Transverse colon (tissue), 4 donors: Measurements from ENCODE around the gene PADI6. TPM values are rescaled to one million over a fixed set of nuclear protein-coding genes. Genes with fewer than 3 reads are reported as not detected.

Source experiments
- DNase-seq: peaks from one replicate; pipeline ENCODE4 v3.0.0-alpha.2; 2019
- H3K27ac ChIP-seq, 4 donors: fragments of 200-600 bp; sonication (generic); 2 replicates each; pipeline ENCODE4 v1.5.1; 2016 to 2018; ENCODE audit warnings: inconsistent platforms in 4 of 4
- H3K27me3 ChIP-seq: fragments of 200-600 bp; sonication (generic); 2 replicates; pipeline ENCODE4 v1.5.1; 2017; ENCODE audit warnings: inconsistent platforms
- H3K36me3 ChIP-seq, 4 donors: fragments of 200-600 bp; sonication (generic); 2 replicates each; pipeline ENCODE4 v1.5.1; 2017 to 2019; ENCODE audit warnings: inconsistent platforms in 4 of 4
- H3K4me1 ChIP-seq, 4 donors: fragments of 200-600 bp; sonication (generic); 2 replicates each; pipeline ENCODE4 v1.5.1; 2017 to 2020; ENCODE audit warnings: inconsistent platforms in 4 of 4
- H3K4me3 ChIP-seq, 4 donors: fragments of 200-600 bp; sonication (generic); 1 replicate in 1 of 4; 2 replicates in 3 of 4; pipeline versions ENCODE4 v1.5.1 to v1.6.1; 2017 to 2019; ENCODE audit warnings: inconsistent platforms in 4 of 4
- H3K9me3 ChIP-seq, 2 donors: fragments of 200-600 bp; sonication (generic); 2 replicates each; pipeline ENCODE4 v1.5.1; 2017 to 2019; ENCODE audit warnings: inconsistent platforms in 2 of 2
- CTCF ChIP-seq, 5 experiments: fragments of 200-600 bp in 3 of 5; fragments of 450-650 bp in 2 of 5; sonication (generic) in 3 of 5; IDR thresholded peaks; 1 replicate in 2 of 5; 2 replicates in 3 of 5; pipeline ENCODE4 v1.5.1; 2016 to 2017; ENCODE audit warnings: antibody characterized with exemption in 5 of 5, inconsistent platforms in 3 of 5, mild to moderate bottlenecking in 2 of 5, moderate library complexity in 1 of 5
- EP300 ChIP-seq: sonication (generic); formaldehyde crosslinking; IDR thresholded peaks from one replicate; pipeline ENCODE4 v1.6.1; 2017; ENCODE audit warnings: antibody characterized with exemption, low read depth
- POLR2A ChIP-seq: fragments of 450-650 bp; IDR thresholded peaks from one replicate; pipeline ENCODE4 v1.6.1; 2016; ENCODE audit warnings: antibody characterized with exemption, mild to moderate bottlenecking, moderate library complexity
- POLR2AphosphoS5 ChIP-seq, 3 donors: sonication (generic); formaldehyde crosslinking; IDR thresholded peaks; one replicate each; pipeline ENCODE4 v1.6.1; 2016; ENCODE audit warnings: antibody characterized with exemption in 3 of 3
- WGBS, 2 donors: methylation state at CpG; one replicate each; pipeline ENCODE4 v1.1.5; 2018; ENCODE audit warnings: low coverage in 1 of 2; 5-methylcytosine and 5-hydroxymethylcytosine counted together
- in situ Hi-C, 4 donors: fragments of 200-750 bp; cut with MboI; loops; one replicate each; pipeline versions ENCODE4 v1.15.0 to v1.15.1; 2017; ENCODE audit warnings: low sequenced_read_pairs in 3 of 4, low pct_ligation_motif_present in 1 of 4, low pct_unique_long_range_greater_than_20kb in 1 of 4
- intact Hi-C: fragments of 100-400 bp; cut with DNase I; formaldehyde crosslinking; loops from one replicate; pipeline ENCODE4 v1.15.1; 2023; ENCODE audit warnings: low total_unique reads
- total RNA-seq, 4 donors: library from RNA; depleted of rRNA; stranded (reverse); fragments of >200 nt; gene quantifications; one replicate each; pipeline ENCODE4 v1.1.0, GENCODE V29; 2016

The PADI6 gene
- total RNA-seq, 4 donors from 2014 or later = not detected

GRCh38 chr1:17351598-17352324 is 20.2 kb upstream of the PADI6 start:
- peaks cover 17% of the 10 kb centered on the region for H3K27me3 ChIP-seq
- H3K4me1 ChIP-seq = no peaks in the 10 kb centered on the region
- H3K27ac ChIP-seq = no peak overlapping the region
- WGBS, 2 donors = 69 to 82% methylated on average over 4 to 8 of the region's 8 CpGs
- H3K4me3 ChIP-seq = no peak overlapping the region
- DNase-seq = no peak
- no peaks in the 10 kb centered on the region for H3K36me3 ChIP-seq
- no peak for TF ChIP-seq CTCF (IDR thresholded peaks at IDR 0.05)
- no peak for TF ChIP-seq POLR2A
- no peak for TF ChIP-seq EP300
- no peak for TF ChIP-seq POLR2AphosphoS5 (IDR thresholded peaks at IDR 0.05)
- in situ Hi-C loops = no loop called here
- intact Hi-C loops = no loop called here
- H3K9me3 ChIP-seq = no peaks in the 10 kb centered on the region

- no peak for TF ChIP-seq CTCF (IDR thresholded peaks at IDR 0.05)
- TF ChIP-seq POLR2AphosphoS5 (IDR thresholded peaks at IDR 0.05) = no peak
- no peak for TF ChIP-seq EP300
- TF ChIP-seq POLR2A = no peak
- Histone ChIP-seq H3K27ac (no peak overlapping the region), H3K36me3 (no peaks in the 10 kb centered on the region), H3K4me3 (no peak overlapping the region), H3K9me3 (no peaks in the 10 kb centered on the region), H3K4me1 (no peaks in the 10 kb centered on the region), H3K27me3 (peaks cover 17% of the 10 kb centered on the region)
- intact Hi-C loops (no loop called here), in situ Hi-C loops (no loop called here)
- 64 to 71% methylated on average over 6 to 8 of the region's 8 CpGs for WGBS, 2 donors
- no peak for DNase-seq
Observed at GRCh38 chr1:17352419-17352909, 19.5 kb upstream of the PADI6 start.

- H3K36me3 ChIP-seq = no peaks in the 10 kb centered on the region
- TF ChIP-seq EP300 (no peak), POLR2AphosphoS5 (IDR thresholded peaks at IDR 0.05) (no peak), CTCF (IDR thresholded peaks at IDR 0.05) (no peak), POLR2A (no peak)
- intact Hi-C loops = no loop called here
- peaks cover 15% of the 10 kb centered on the region for H3K27me3 ChIP-seq
- no peak overlapping the region for H3K4me3 ChIP-seq
- no peak for DNase-seq
- in situ Hi-C loops = no loop called here
- H3K4me1 ChIP-seq = no peaks in the 10 kb centered on the region
- no peaks in the 10 kb centered on the region for H3K9me3 ChIP-seq
- 31% methylated on average over 6 of the region's 6 CpGs; no CpG with 5 or more reads in 1 of the 2 donors for WGBS, 2 donors
- no peak overlapping the region for H3K27ac ChIP-seq
Observed at GRCh38 chr1:17355898-17356297, 16.1 kb upstream of the PADI6 start.

GRCh38 chr1:17356387-17357026 is 15.5 kb upstream of the PADI6 start:
- in situ Hi-C loops = no loop called here
- intact Hi-C loops = no loop called here
- no peak for DNase-seq
- no peaks in the 10 kb centered on the region for H3K4me1 ChIP-seq
- no peak overlapping the region for H3K4me3 ChIP-seq
- TF ChIP-seq POLR2AphosphoS5 (IDR thresholded peaks at IDR 0.05) = no peak
- TF ChIP-seq CTCF (IDR thresholded peaks at IDR 0.05) = no peak
- no peak for TF ChIP-seq POLR2A
- no peak for TF ChIP-seq EP300
- H3K9me3 ChIP-seq = no peaks in the 10 kb centered on the region
- no peak overlapping the region for H3K27ac ChIP-seq
- peaks cover 15% of the 10 kb centered on the region for H3K27me3 ChIP-seq
- WGBS, 2 donors = 20 to 54% methylated on average over 1 to 12 of the region's 12 CpGs
- no peaks in the 10 kb centered on the region for H3K36me3 ChIP-seq
